Colon (tissue), 2 donors: Measurements from ENCODE around the gene PNLIP.

ENCODE experiments used
- FAIRE-seq: peaks from 2 replicates; lab custom pipeline; 2012; peaks lifted over from hg19 to GRCh38; lab: Jason Lieb, UNC
- donor health status: control.
- donor health status: control.

PNLIP gene

GRCh38 chr10:116615199-116615776 lies 69.6 kb downstream of the PNLIP start:
- FAIRE-seq, result no peak
